ENCODE measurements around the gene SOX18. TPM values are rescaled to one million over a fixed set of nuclear protein-coding genes. Genes with fewer than 3 reads are reported as not detected.

The SOX18 gene
- total and polyA plus RNA-seq, 2 of the 13 experiments (the other 11 are each of a cell fraction or from before 2014, with no cell fraction given), result 1.6 to 1.9 TPM

- TF ChIP-seq, protein P1, sequence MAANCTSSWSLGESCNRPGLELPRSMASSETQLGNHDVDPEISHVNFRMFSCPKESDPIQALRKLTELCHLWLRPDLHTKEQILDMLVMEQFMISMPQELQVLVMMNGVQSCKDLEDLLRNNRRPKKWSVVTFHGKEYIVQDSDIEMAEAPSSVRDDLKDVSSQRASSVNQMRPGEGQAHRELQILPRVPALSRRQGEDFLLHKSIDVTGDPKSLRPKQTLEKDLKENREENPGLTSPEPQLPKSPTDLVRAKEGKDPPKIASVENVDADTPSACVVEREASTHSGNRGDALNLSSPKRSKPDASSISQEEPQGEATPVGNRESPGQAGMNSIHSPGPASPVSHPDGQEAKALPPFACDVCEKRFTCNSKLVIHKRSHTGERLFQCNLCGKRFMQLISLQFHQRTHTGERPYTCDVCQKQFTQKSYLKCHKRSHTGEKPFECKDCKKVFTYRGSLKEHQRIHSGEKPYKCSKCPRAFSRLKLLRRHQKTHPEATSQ (CRISPR knock-in tag; IDR thresholded peaks at IDR 0.05; ENCODE audit: borderline replicate concordance), result no peak
- peak; percentile 50; the same call in 1 of the 2 replicates for TF ChIP-seq NR2C2 (CRISPR knock-in tag; IDR thresholded peaks at IDR 0.05; ENCODE audit: borderline replicate concordance)
- TF ChIP-seq ZNF83 (CRISPR knock-in tag; IDR thresholded peaks at IDR 0.05; ENCODE audit: borderline replicate concordance), result no peak
- TF ChIP-seq ZFP36 (IDR thresholded peaks at IDR 0.05; ENCODE audit: borderline replicate concordance, low read depth, low read length, partially characterized antibody), result no peak
- TF ChIP-seq MXI1 (IDR thresholded peaks at IDR 0.05; ENCODE audit: borderline replicate concordance, low read depth, low read length), result no peak
- TF ChIP-seq ZNF234 (CRISPR knock-in tag; conservative IDR thresholded peaks at IDR 0.05), result no peak
- TF ChIP-seq PHF21A (CRISPR knock-in tag; IDR thresholded peaks at IDR 0.05), result peak; percentile 96
- peak; percentile 74; the same call in 1 of the 2 replicates for TF ChIP-seq DNMT3B (CRISPR knock-in tag; conservative IDR thresholded peaks at IDR 0.05)
- peak; percentile 10 for TF ChIP-seq ZNF644 (CRISPR knock-in tag; IDR thresholded peaks at IDR 0.05; ENCODE audit: low read depth)
- TF ChIP-seq, protein P2, sequence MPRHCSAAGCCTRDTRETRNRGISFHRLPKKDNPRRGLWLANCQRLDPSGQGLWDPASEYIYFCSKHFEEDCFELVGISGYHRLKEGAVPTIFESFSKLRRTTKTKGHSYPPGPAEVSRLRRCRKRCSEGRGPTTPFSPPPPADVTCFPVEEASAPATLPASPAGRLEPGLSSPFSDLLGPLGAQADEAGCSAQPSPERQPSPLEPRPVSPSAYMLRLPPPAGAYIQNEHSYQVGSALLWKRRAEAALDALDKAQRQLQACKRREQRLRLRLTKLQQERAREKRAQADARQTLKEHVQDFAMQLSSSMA (CRISPR knock-in tag; IDR thresholded peaks at IDR 0.05), result peak; percentile 82
- peak; percentile 98; the same call in 1 of the 2 replicates for TF ChIP-seq ZNF580 (CRISPR knock-in tag; IDR thresholded peaks at IDR 0.05; ENCODE audit: borderline replicate concordance, low read depth)
- TF ChIP-seq ZFP36L1 (CRISPR knock-in tag; IDR thresholded peaks at IDR 0.05), result no peak
- 0 out of 2 replicates have a peak, but pooled peaks have one; percentile 17 for TF ChIP-seq MIER3 (CRISPR knock-in tag; IDR thresholded peaks at IDR 0.05; ENCODE audit: borderline replicate concordance)
- TF ChIP-seq ZEB1 (IDR thresholded peaks at IDR 0.05; ENCODE audit: insufficient replicate concordance, low read depth), result no peak
- TF ChIP-seq ZNF326 (CRISPR knock-in tag; IDR thresholded peaks at IDR 0.05; ENCODE audit: borderline replicate concordance), result peak; percentile 87; the same call in 1 of the 2 replicates
- TF ChIP-seq EHMT2 (IDR thresholded peaks at IDR 0.05; ENCODE audit: borderline replicate concordance, low read depth, low read length), result no peak
- peak; percentile 96 for TF ChIP-seq NCOA1 (CRISPR knock-in tag; IDR thresholded peaks at IDR 0.05)
- TF ChIP-seq SCMH1 (CRISPR knock-in tag; IDR thresholded peaks at IDR 0.05; ENCODE audit: borderline replicate concordance), result no peak
- TF ChIP-seq RARG (CRISPR knock-in tag; IDR thresholded peaks at IDR 0.05; ENCODE audit: low read depth), result no peak
- peak; percentile 44; the same call in 1 of the 2 replicates for TF ChIP-seq MLX (CRISPR knock-in tag; IDR thresholded peaks at IDR 0.05)
- peak; percentile 86 for TF ChIP-seq ZBTB20 (CRISPR knock-in tag; IDR thresholded peaks at IDR 0.05; ENCODE audit: borderline replicate concordance, low read depth)
- TF ChIP-seq PTBP1 (IDR thresholded peaks at IDR 0.05; ENCODE audit: low read depth, low read length, poor library complexity, severe bottlenecking), result no peak
- no peak for TF ChIP-seq ZNF780A (CRISPR knock-in tag; IDR thresholded peaks at IDR 0.05)
- TF ChIP-seq, protein P3, sequence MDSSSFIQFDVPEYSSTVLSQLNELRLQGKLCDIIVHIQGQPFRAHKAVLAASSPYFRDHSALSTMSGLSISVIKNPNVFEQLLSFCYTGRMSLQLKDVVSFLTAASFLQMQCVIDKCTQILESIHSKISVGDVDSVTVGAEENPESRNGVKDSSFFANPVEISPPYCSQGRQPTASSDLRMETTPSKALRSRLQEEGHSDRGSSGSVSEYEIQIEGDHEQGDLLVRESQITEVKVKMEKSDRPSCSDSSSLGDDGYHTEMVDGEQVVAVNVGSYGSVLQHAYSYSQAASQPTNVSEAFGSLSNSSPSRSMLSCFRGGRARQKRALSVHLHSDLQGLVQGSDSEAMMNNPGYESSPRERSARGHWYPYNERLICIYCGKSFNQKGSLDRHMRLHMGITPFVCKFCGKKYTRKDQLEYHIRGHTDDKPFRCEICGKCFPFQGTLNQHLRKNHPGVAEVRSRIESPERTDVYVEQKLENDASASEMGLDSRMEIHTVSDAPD (CRISPR knock-in tag; IDR thresholded peaks at IDR 0.05), result no peak
- no peak for TF ChIP-seq FOSL1 (CRISPR knock-in tag; IDR thresholded peaks at IDR 0.05; ENCODE audit: borderline replicate concordance)
- TF ChIP-seq RBAK (CRISPR knock-in tag; IDR thresholded peaks at IDR 0.05), result 0 out of 2 replicates have a peak, but pooled peaks have one; percentile 37
These were observed 4.6 kb upstream of the SOX18 start (continued) for GRCh38 chr20:64053841-64054661.

All from HepG2 (cell line).